GM21737 (cell line): ENCODE results near the gene UBE2L3.
"Not testable (repeated sequence)": the region's sequence is repeated elsewhere in the genome, so short reads cannot be mapped to it uniquely, and the experiment has no call there.

Experiments
- ATAC-seq: cut with Tn5 transposase; IDR thresholded peaks from one replicate; pipeline ENCODE4 v1.9.1; 2021; ENCODE audit warnings: mild to moderate bottlenecking, moderate library complexity; ENCODE audit not compliant: unreplicated experiment

UBE2L3 gene

GRCh38 chr22:21599053-21599893 lies 31.8 kb downstream of the UBE2L3 start:
- ATAC-seq: no peak

- no peak for ATAC-seq
Measured at GRCh38 chr22:21602579-21602978, 35.1 kb downstream of the UBE2L3 start.

GRCh38 chr22:21603973-21604372 lies 36.5 kb downstream of the UBE2L3 start:
- no peak for ATAC-seq

GRCh38 chr22:21605887-21606564 lies 38.5 kb downstream of the UBE2L3 start:
- no peak for ATAC-seq

GRCh38 chr22:21606775-21607174 lies 39.3 kb downstream of the UBE2L3 start:
- no peak for ATAC-seq

GRCh38 chr22:21609556-21610157 lies 42.1 kb downstream of the UBE2L3 start:
- not testable (repeated sequence) for ATAC-seq

- ATAC-seq: no peak
Measured at GRCh38 chr22:21611210-21611977, 43.9 kb downstream of the UBE2L3 start.

GRCh38 chr22:21612858-21613257 lies 45.3 kb downstream of the UBE2L3 start:
- ATAC-seq: no peak

GRCh38 chr22:21613553-21614233 lies 46.2 kb downstream of the UBE2L3 start:
- no peak for ATAC-seq

- ATAC-seq: no peak
Measured at GRCh38 chr22:21615731-21616130, 48.2 kb downstream of the UBE2L3 start.

- ATAC-seq: not testable (repeated sequence)
Measured at GRCh38 chr22:21617337-21617736, 49.8 kb downstream of the UBE2L3 start.

GRCh38 chr22:21621025-21621424 lies 53.5 kb downstream of the UBE2L3 start:
- ATAC-seq: no peak

GRCh38 chr22:21622011-21622918 lies 54.8 kb downstream of the UBE2L3 start:
- ATAC-seq: no peak

- ATAC-seq: no peak
Measured at GRCh38 chr22:21622919-21623647, 55.6 kb downstream of the UBE2L3 start.

GRCh38 chr22:21623648-21623970 lies 56.1 kb downstream of the UBE2L3 start:
- no peak for ATAC-seq

GRCh38 chr22:21624120-21624879 lies 56.8 kb downstream of the UBE2L3 start:
- ATAC-seq: no peak

- no peak for ATAC-seq
Measured at GRCh38 chr22:21624880-21625791, 57.6 kb downstream of the UBE2L3 start.
